CD8-positive, alpha-beta memory T cell (primary cell): ENCODE measurements around the gene ZNF396. TPM values are rescaled to one million over a fixed set of nuclear protein-coding genes. Genes with fewer than 3 reads are reported as not detected.
A peak's percentile ranks its signal among the peaks of the same experiment; 100 is the strongest.

Experiments
- CTCF ChIA-PET: fragments of 350-600 bp; sonication (Branson Sonifier 250); formaldehyde crosslinking; loops from one replicate; lab custom pipeline; 2021; ENCODE audit warnings: antibody characterized with exemption; lab: Charles Lee
- POLR2A ChIA-PET: fragments of 350-600 bp; sonication (Branson Sonifier 250); formaldehyde crosslinking; loops from one replicate; lab custom pipeline; 2021; ENCODE audit warnings: antibody characterized with exemption; lab: Charles Lee
- DNase-seq, 5 donors: peaks; one replicate each; pipeline versions ENCODE4 v3.0.0 to v3.0.0-alpha.2; 2020 to 2022; ENCODE audit warnings: mixed read lengths in 1 of 5
- H3K27ac ChIP-seq: one replicate; pipeline ENCODE4 v1.7.0; 2013; ENCODE audit warnings: low read depth, mild to moderate bottlenecking, low read length, moderate library complexity
- H3K27me3 ChIP-seq: 2 replicates; pipeline ENCODE4 v1.7.0; 2013; ENCODE audit warnings: low read length, mild to moderate bottlenecking; ENCODE audit not compliant: insufficient read depth, poor library complexity, severe bottlenecking
- H3K36me3 ChIP-seq: 2 replicates; pipeline ENCODE4 v1.7.0; 2013; ENCODE audit warnings: mild to moderate bottlenecking, low read length, moderate library complexity; ENCODE audit not compliant: insufficient read depth
- H3K4me1 ChIP-seq: 2 replicates; pipeline ENCODE4 v1.7.0; 2013; ENCODE audit warnings: mild to moderate bottlenecking, low read length, moderate library complexity; ENCODE audit not compliant: insufficient read depth
- H3K4me3 ChIP-seq: 2 replicates; pipeline ENCODE4 v1.7.0; 2013; ENCODE audit warnings: mild to moderate bottlenecking, low read length
- H3K9me3 ChIP-seq: 2 replicates; pipeline ENCODE4 v1.7.0; 2013; ENCODE audit warnings: mild to moderate bottlenecking, low read length
- H3K27ac Mint-ChIP-seq, 8 donors: one replicate each; pipeline ENCODE4 v1.8.0; 2020 to 2021; ENCODE audit warnings: mixed read lengths in 8 of 8, mild to moderate bottlenecking in 6 of 8, inconsistent platforms in 3 of 8, moderate library complexity in 3 of 8
- H3K27me3 Mint-ChIP-seq, 2 donors: one replicate each; pipeline ENCODE4 v1.8.0; 2020 to 2021; ENCODE audit warnings: mixed read lengths in 2 of 2, mild to moderate bottlenecking in 1 of 2, moderate library complexity in 1 of 2
- H3K36me3 Mint-ChIP-seq, 3 donors: one replicate each; pipeline ENCODE4 v1.8.0; 2020 to 2021; ENCODE audit warnings: mixed read lengths in 3 of 3, inconsistent platforms in 1 of 3, mild to moderate bottlenecking in 1 of 3
- H3K4me1 Mint-ChIP-seq, 3 donors: one replicate each; pipeline ENCODE4 v1.8.0; 2020 to 2021; ENCODE audit warnings: mixed read lengths in 3 of 3, inconsistent platforms in 1 of 3, mild to moderate bottlenecking in 1 of 3
- H3K4me3 Mint-ChIP-seq, 7 donors: one replicate each; pipeline ENCODE4 v1.8.0; 2020 to 2021; ENCODE audit warnings: mixed read lengths in 7 of 7, mild to moderate bottlenecking in 6 of 7, moderate library complexity in 4 of 7, inconsistent platforms in 2 of 7
- H3K9me3 Mint-ChIP-seq, 5 donors: one replicate each; pipeline ENCODE4 v1.8.0; 2020 to 2022; ENCODE audit warnings: mixed read lengths in 5 of 5, mild to moderate bottlenecking in 3 of 5, moderate library complexity in 2 of 5, inconsistent platforms in 1 of 5
- polyA plus RNA-seq: library from polyadenylated mRNA; unstranded; fragments of 300-500 nt; fragmentation: Illumina TruSeq; gene quantifications from one replicate; pipeline ENCODE4 v1.2.3, GENCODE V29; 2021
- total RNA-seq, 2 experiments: library from RNA; stranded (reverse); gene quantifications; one replicate each; pipeline ENCODE4 v1.2.3, GENCODE V29; 2021

The ZNF396 gene
- total and polyA plus RNA-seq, 3 experiments from 2014 or later = 0.87 to 1.7 (median 1.2) TPM

DNA sequence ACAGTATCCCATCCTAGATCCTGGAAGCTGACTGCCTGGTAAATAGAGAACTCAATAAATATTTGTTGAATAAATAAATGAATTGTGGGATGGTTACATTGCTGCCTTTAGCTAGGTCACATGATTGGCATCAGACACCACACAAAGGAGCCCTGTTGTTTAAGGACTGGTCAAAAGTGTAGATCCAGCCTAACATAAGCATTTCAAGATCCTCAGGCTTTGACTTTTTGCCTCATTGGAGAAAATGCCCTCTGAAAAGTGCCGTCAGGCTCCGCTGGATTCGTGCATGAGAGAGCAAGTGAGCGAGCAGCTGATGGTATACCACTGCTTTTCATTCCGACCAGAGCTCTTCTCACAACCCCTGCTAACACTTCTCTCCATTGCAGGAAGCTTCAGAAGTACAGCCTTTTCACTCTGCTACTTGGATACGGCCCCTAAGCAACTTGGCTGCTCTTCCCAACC lies 31.6 kb downstream of the ZNF396 start:
- peak overlapping the region; percentile 27 to 99 (median 97) for H3K4me3 Mint-ChIP-seq
- Histone ChIP-seq H3K4me3 (no peak overlapping the region), H3K4me1 (peaks cover 27% of the 10 kb centered on the region), H3K27me3 (no peaks in the 10 kb centered on the region), H3K9me3 (no peaks in the 10 kb centered on the region), H3K27ac (no peak overlapping the region), H3K36me3 (peaks cover under 1% of the 10 kb centered on the region)
- ChIA-PET POLR2A (interaction anchor here (1.9 to 2.3 kb wide), 2 partner anchors 105 to 304 kb away, joined by 9 to 10 read pairs; partner anchors contain the start of genes MAPRE2 and ZNF397), CTCF (interaction anchor here (1.2 to 1.6 kb wide), 4 partner anchors 8 to 101 kb away, joined by 3 to 8 read pairs (median 4); partner anchors contain the start of gene ZSCAN30)
- DNase-seq = no peak
- H3K4me1 Mint-ChIP-seq = peaks cover 32 to 47% (median 33%) of the 10 kb centered on the region in 3 donors
- peak overlapping the region; percentile 57 to 99 (median 98) for H3K27ac Mint-ChIP-seq
- no peaks in the 10 kb centered on the region for H3K9me3 Mint-ChIP-seq
- H3K27me3 Mint-ChIP-seq = no peaks in the 10 kb centered on the region
- H3K36me3 Mint-ChIP-seq = peaks cover 0 to 21% (median under 1%) of the 10 kb centered on the region in 3 donors

DNA sequence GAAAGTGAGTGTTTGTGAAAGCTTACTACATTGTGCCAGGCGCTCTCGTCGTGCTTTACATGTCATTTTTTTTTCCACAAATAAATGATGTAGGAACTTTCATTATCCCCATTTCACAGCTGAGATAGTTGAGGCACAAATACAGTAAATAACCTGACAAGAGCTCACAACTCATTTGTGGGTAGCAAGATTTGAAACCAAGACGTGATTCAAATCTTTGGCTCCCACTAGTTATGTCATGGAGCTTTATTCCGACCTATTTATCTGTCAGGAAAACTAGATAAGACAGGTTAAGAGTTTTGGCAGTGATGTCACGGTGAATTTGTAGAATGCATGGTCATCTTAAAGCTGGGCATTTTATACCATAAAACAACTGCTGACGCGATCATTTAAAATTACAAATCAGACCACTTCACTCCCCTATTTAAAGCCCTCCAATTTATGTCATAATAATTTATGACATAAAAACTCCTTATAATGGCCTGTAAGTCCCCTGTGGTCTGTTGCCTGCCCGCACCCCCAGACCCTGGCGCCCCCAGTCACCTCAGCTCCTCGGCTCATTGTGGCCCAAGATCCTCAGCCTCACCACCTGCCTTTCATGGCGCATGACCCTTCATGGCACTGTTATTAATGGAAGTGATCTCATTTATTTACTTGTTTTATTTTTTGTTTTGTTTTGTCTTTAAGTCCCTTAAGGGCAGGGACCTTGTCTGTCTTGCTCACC lies 32.2 kb downstream of the ZNF396 start:
- peaks cover 36 to 53% (median 39%) of the 10 kb centered on the region in 3 donors for H3K4me1 Mint-ChIP-seq
- Histone ChIP-seq H3K36me3 (peaks cover 6% of the 10 kb centered on the region), H3K4me3 (peak overlapping the region; percentile 88), H3K27ac (peak overlapping the region; percentile 99), H3K27me3 (no peaks in the 10 kb centered on the region), H3K9me3 (no peaks in the 10 kb centered on the region), H3K4me1 (peaks cover 33% of the 10 kb centered on the region)
- peak overlapping the region; percentile 93 to 99 (median 98) for H3K27ac Mint-ChIP-seq
- ChIA-PET POLR2A (interaction anchor here (0.6 to 2.3 kb wide), 5 partner anchors 42 to 368 kb away, joined by 3 to 10 read pairs (median 5); partner anchors contain the start of genes MAPRE2 and ZNF397), CTCF (interaction anchor here (0.9 to 1.6 kb wide), 7 partner anchors 9 to 318 kb away, joined by 3 to 8 read pairs (median 3); partner anchors contain the start of gene ZSCAN30)
- peak overlapping the region; percentile 96 to 99 (median 97) for H3K4me3 Mint-ChIP-seq
- no peak for DNase-seq
- no peaks in the 10 kb centered on the region for H3K27me3 Mint-ChIP-seq
- H3K9me3 Mint-ChIP-seq = no peaks in the 10 kb centered on the region
- H3K36me3 Mint-ChIP-seq = peaks cover 0 to 27% (median 2%) of the 10 kb centered on the region in 3 donors

DNA sequence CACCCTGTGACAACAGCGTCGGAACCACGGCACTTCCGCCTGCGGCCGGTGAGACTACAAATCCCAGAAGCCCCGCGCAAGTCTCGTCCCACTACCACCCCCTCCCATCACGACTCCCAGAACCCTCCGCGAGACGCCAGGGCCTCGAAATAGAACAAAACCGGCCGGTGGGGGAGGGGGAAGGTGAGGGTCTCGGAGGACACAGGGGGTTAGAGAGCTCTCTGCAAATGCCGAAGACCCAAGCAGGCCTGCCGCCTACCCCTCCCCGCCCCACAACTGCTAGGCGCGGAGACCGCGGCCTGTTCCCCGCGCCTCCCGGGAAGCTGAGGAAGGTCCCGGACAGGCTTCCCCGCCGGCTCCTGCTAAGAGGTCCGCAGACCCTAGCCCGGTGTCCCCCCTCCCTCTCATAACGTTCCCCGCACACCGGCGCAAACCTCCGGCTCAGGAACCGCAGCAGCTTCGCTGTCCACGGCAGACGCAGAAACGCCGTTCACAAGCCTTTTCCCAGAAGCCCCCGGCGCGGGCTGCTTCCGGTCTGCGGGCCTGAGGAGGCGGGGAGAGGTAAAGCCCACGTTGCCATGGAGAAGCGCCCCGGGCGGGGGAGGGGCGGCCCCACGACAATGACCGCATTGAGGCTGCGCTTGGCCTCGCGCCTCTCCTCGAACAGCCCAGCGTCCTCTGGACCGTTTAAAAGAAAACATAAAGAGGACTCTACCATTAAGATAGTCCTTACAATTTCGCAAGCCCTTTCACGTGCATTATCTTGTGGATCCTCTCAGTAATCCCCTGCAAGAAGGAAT lies 33.0 kb downstream of the ZNF396 start, which contains the start of gene ZNF24:
TSS of gene ZNF24 (minus strand) at position 485 of the 800 bp plus-strand sequence. CDS start 3,770 bp downstream, outside the sequence.
- Mint-ChIP-seq H3K4me3 (peak within 1 kb of the TSS; percentile 96 to 99 (median 97)), H3K36me3 (peaks cover 0 to 35% (median 7%) of the 10 kb centered on the region in 3 donors)
- CTCF ChIA-PET = interaction anchor here (0.9 to 1.6 kb wide), 8 partner anchors 10 to 318 kb away, joined by 3 to 8 read pairs (median 4); partner anchors contain the start of genes ZNF397 and ZSCAN30

DNA sequence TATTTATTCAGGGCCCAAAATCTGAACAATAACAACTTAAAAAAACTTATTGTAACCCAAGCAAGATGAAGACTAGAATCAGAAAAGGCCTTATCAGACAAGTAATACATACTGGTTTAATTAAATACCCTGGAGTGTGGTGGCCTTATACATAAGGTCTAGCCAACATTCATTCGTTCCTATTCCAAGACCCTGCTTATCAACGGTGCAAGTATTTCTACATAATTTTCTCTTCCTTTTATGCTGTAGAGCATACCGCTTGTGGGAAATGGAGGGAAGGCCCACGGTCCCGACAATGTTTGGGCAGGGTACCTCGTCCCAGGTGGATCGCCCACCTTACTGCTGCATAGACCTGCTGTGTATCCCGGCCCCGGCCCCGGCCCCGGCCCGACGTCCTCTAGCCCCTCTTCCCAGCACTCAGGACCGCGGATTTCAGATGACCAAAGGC lies 33.6 kb downstream of the ZNF396 start:
- Histone ChIP-seq H3K27ac (peak overlapping the region; percentile 99), H3K4me1 (peaks cover 36% of the 10 kb centered on the region), H3K9me3 (no peaks in the 10 kb centered on the region), H3K36me3 (peaks cover 20% of the 10 kb centered on the region), H3K4me3 (peak overlapping the region; percentile 88), H3K27me3 (no peaks in the 10 kb centered on the region)
- Mint-ChIP-seq H3K36me3 (peaks cover 4 to 41% (median 13%) of the 10 kb centered on the region in 3 donors), H3K4me1 (peaks cover 50 to 67% (median 53%) of the 10 kb centered on the region in 3 donors), H3K27me3 (no peaks in the 10 kb centered on the region), H3K4me3 (peak overlapping the region; percentile 96 to 99 (median 97)), H3K27ac (peak overlapping the region; percentile 93 to 99 (median 98)), H3K9me3 (no peaks in the 10 kb centered on the region)
- CTCF ChIA-PET = interaction anchor here (0.9 to 1.6 kb wide), 4 partner anchors 12 to 113 kb away, joined by 3 to 8 read pairs (median 4); partner anchors contain the start of gene ZNF397
- POLR2A ChIA-PET = interaction anchor here (1.0 to 2.3 kb wide), 4 partner anchors 43 to 302 kb away, joined by 4 to 10 read pairs (median 7); partner anchors contain the start of genes MAPRE2, ZNF397 and ZSCAN30
- no peak for DNase-seq

More for the DNA sequence above, 33.0 kb downstream of the ZNF396 start, which contains the start of gene ZNF24:
- Histone ChIP-seq H3K27ac (peak within 1 kb of the TSS; percentile 99), H3K27me3 (no peaks in the 10 kb centered on the region), H3K4me3 (peak within 1 kb of the TSS; percentile 88), H3K4me1 (peaks cover 36% of the 10 kb centered on the region), H3K9me3 (no peaks in the 10 kb centered on the region), H3K36me3 (peaks cover 14% of the 10 kb centered on the region)
- DNase-seq = peak; percentile 86 to 96 (median 89)
- Mint-ChIP-seq H3K9me3 (no peaks in the 10 kb centered on the region), H3K27me3 (no peaks in the 10 kb centered on the region), H3K27ac (peak within 1 kb of the TSS; percentile 93 to 99 (median 98)), H3K4me1 (peaks cover 44 to 61% (median 47%) of the 10 kb centered on the region in 3 donors)
- POLR2A ChIA-PET = interaction anchor here (0.6 to 2.3 kb wide), 6 partner anchors 42 to 367 kb away, joined by 3 to 10 read pairs (median 4); partner anchors contain the start of genes MAPRE2, ZNF397 and ZSCAN30

DNA sequence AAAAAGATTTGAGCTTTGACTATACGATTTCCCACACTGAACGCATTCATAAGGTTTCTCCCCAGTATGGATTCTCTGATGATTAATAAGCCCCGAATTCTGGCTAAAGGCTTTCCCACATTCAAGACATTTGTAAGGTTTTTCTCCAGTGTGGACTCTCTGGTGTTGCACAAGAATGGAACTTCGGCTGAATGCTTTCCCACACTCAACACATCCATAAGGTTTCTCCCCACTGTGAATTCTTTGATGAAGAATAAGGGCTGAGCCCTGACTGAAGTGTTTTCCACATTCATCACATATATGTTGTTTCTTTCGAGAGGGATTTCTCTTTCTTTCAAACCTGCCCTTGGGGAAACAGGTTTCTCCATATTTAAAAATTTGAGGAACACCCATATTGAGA lies 39.9 kb downstream of the ZNF396 start:
- peaks cover 52 to 77% (median 73%) of the 10 kb centered on the region in 3 donors for H3K4me1 Mint-ChIP-seq

DNA sequence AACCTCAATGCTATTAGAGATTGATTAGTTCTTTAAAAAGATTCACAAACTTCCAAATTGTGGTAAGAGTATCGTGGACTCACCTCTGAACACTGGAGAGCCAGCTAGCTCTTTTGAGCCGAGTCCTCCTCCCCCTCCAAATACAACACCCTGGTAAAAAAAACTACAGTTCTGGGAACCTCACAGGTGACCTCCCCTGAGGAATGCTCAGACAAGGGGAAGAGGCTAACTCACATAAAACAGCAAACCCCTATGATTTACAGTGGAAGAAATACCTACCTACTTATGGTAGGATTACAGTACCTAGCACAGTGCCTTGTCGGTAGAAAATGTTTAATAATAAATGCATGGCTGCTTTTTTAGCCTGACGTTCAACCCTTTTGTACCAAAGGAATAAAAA lies 41.3 kb downstream of the ZNF396 start:
- H3K27ac Mint-ChIP-seq = peak overlapping the region in 3 of 8 donors; percentile 7 to 18 (median 7)
- no peaks in the 10 kb centered on the region for H3K9me3 Mint-ChIP-seq
- Histone ChIP-seq H3K27ac (no peak overlapping the region), H3K4me3 (no peak overlapping the region), H3K36me3 (peaks cover 63% of the 10 kb centered on the region), H3K4me1 (peaks cover 9% of the 10 kb centered on the region), H3K9me3 (no peaks in the 10 kb centered on the region), H3K27me3 (no peaks in the 10 kb centered on the region)
- H3K36me3 Mint-ChIP-seq = peaks cover 15 to 82% (median 48%) of the 10 kb centered on the region in 3 donors
- peaks cover 45 to 71% (median 64%) of the 10 kb centered on the region in 3 donors for H3K4me1 Mint-ChIP-seq
- no peaks in the 10 kb centered on the region for H3K27me3 Mint-ChIP-seq
- POLR2A ChIA-PET = no interaction called here
- DNase-seq = no peak
- CTCF ChIA-PET = no interaction called here
- no peak overlapping the region for H3K4me3 Mint-ChIP-seq

More for the DNA sequence above, 39.9 kb downstream of the ZNF396 start:
- no peak overlapping the region for H3K4me3 Mint-ChIP-seq
- peaks cover 15 to 87% (median 48%) of the 10 kb centered on the region in 3 donors for H3K36me3 Mint-ChIP-seq
- Histone ChIP-seq H3K9me3 (no peaks in the 10 kb centered on the region), H3K36me3 (peaks cover 63% of the 10 kb centered on the region), H3K4me1 (peaks cover 16% of the 10 kb centered on the region), H3K27me3 (no peaks in the 10 kb centered on the region), H3K27ac (no peak overlapping the region), H3K4me3 (no peak overlapping the region)
- no peaks in the 10 kb centered on the region for H3K27me3 Mint-ChIP-seq
- DNase-seq = no peak
- ChIA-PET POLR2A (no interaction called here), CTCF (no interaction called here)
- peak overlapping the region in 4 of 8 donors; percentile 11 to 40 (median 29) for H3K27ac Mint-ChIP-seq
- H3K9me3 Mint-ChIP-seq = no peaks in the 10 kb centered on the region

DNA sequence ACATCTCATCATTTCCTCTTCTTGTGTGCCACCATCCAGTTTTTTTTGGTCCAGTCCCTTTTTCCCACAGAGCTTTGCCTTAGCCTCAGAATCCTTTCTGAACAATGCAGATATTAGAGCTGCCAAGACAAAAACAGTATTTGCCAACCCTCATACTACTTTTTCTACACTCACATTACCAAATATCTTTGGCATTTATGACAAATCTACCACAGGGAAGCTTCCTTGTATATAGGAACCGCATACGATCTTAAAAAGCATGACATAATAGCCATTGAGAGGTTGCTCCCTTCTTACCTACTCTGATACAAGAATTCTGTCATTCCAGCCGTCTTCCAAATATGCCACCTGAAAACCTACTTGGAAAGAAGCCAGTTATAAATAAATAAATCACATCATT lies 42.3 kb downstream of the ZNF396 start:
- ChIA-PET POLR2A (interaction anchor here (0.9 kb wide), 1 partner anchor 27 kb away, joined by 3 read pairs; no protein-coding TSS in a partner anchor), CTCF (no interaction called here)
- H3K36me3 ChIP-seq = peaks cover 56% of the 10 kb centered on the region

More for the DNA sequence above, 42.3 kb downstream of the ZNF396 start:
- peak overlapping the region in 3 of 8 donors; percentile 34 to 67 (median 66) for H3K27ac Mint-ChIP-seq
- no peak overlapping the region for H3K4me3 Mint-ChIP-seq
- H3K27me3 Mint-ChIP-seq = no peaks in the 10 kb centered on the region
- no peak overlapping the region for H3K27ac ChIP-seq
- peaks cover 15 to 72% (median 47%) of the 10 kb centered on the region in 3 donors for H3K36me3 Mint-ChIP-seq
- H3K9me3 ChIP-seq = no peaks in the 10 kb centered on the region
- H3K9me3 Mint-ChIP-seq = no peaks in the 10 kb centered on the region
- peaks cover 38 to 61% (median 54%) of the 10 kb centered on the region in 3 donors for H3K4me1 Mint-ChIP-seq
- no peaks in the 10 kb centered on the region for H3K27me3 ChIP-seq
- H3K4me1 ChIP-seq = peaks cover 2% of the 10 kb centered on the region
- no peak overlapping the region for H3K4me3 ChIP-seq
- no peak for DNase-seq
